Putamen (tissue), 1 donor: ENCODE results near the gene GPRIN2.
"Not testable (repeated sequence)": the region's sequence is repeated elsewhere in the genome, so short reads cannot be mapped to it uniquely, and the experiment has no call there.

Source experiments
- DNase-seq: peaks from one replicate; pipeline ENCODE4 v3.0.0-alpha.2; 2016; ENCODE audit warnings: low spot score

The GPRIN2 gene

GRCh38 chr10:46520941-46521340 is 35.5 kb downstream of the GPRIN2 start:
- no peak for DNase-seq

GRCh38 chr10:46520381-46520780 is 36.1 kb downstream of the GPRIN2 start:
- no peak for DNase-seq

GRCh38 chr10:46518028-46518725 is 38.3 kb downstream of the GPRIN2 start:
- no peak for DNase-seq

GRCh38 chr10:46517541-46517940 is 38.9 kb downstream of the GPRIN2 start:
- no peak for DNase-seq

GRCh38 chr10:46516660-46517416 is 39.6 kb downstream of the GPRIN2 start:
- DNase-seq = no peak

GRCh38 chr10:46515793-46516192 is 40.7 kb downstream of the GPRIN2 start:
- no peak for DNase-seq

- no peak for DNase-seq
These were observed 41.1 kb downstream of the GPRIN2 start for GRCh38 chr10:46515366-46515765.

GRCh38 chr10:46514899-46515298 is 41.6 kb downstream of the GPRIN2 start:
- no peak for DNase-seq

GRCh38 chr10:46514431-46514861 is 42.0 kb downstream of the GPRIN2 start:
- no peak for DNase-seq

- not testable (repeated sequence) for DNase-seq
These were observed 43.1 kb downstream of the GPRIN2 start for GRCh38 chr10:46513333-46513732.

- DNase-seq = not testable (repeated sequence)
These were observed 43.7 kb downstream of the GPRIN2 start for GRCh38 chr10:46512725-46513124.

GRCh38 chr10:46512002-46512401 is 44.5 kb downstream of the GPRIN2 start:
- not testable (repeated sequence) for DNase-seq
